Liver (tissue), 9 donors: ENCODE results near the gene AFDN. TPM values are rescaled to one million over a fixed set of nuclear protein-coding genes. Genes with fewer than 3 reads are reported as not detected.

ENCODE experiments used
- DNase-seq: peaks from one replicate; pipeline ENCODE4 v3.0.0-alpha.2; 2017; ENCODE audit warnings: low spot score
- H3K27ac ChIP-seq, 2 donors: one replicate each; pipeline ENCODE4 v1.7.0; 2013; ENCODE audit warnings: inconsistent platforms in 2 of 2, low read length in 2 of 2, control low read depth in 1 of 2, low read depth in 1 of 2, mild to moderate bottlenecking in 1 of 2
- H3K27me3 ChIP-seq, 4 donors: one replicate each; pipeline versions ENCODE4 v1.6.1 to v1.7.0; 2013; ENCODE audit warnings: low read length in 3 of 4, inconsistent platforms in 1 of 4, mild to moderate bottlenecking in 1 of 4, moderate library complexity in 1 of 4; ENCODE audit not compliant: control insufficient read depth in 4 of 4, insufficient read depth in 4 of 4
- H3K36me3 ChIP-seq, 4 donors: one replicate each; pipeline versions ENCODE4 v1.6.1 to v1.7.0; 2013; ENCODE audit warnings: low read length in 3 of 4, mild to moderate bottlenecking in 3 of 4, low read depth in 1 of 4, moderate library complexity in 1 of 4; ENCODE audit not compliant: control insufficient read depth in 4 of 4, insufficient read depth in 3 of 4
- H3K4me1 ChIP-seq, 4 donors: one replicate each; pipeline versions ENCODE4 v1.6.1 to v1.7.0; 2013; ENCODE audit warnings: low read length in 3 of 4, mild to moderate bottlenecking in 3 of 4, moderate library complexity in 1 of 4; ENCODE audit not compliant: control insufficient read depth in 4 of 4, insufficient read depth in 4 of 4
- H3K4me3 ChIP-seq, 3 donors: one replicate each; pipeline versions ENCODE4 v1.6.1 to v1.7.0; 2013; ENCODE audit warnings: low read length in 3 of 3, control low read depth in 1 of 3, low read depth in 1 of 3, mild to moderate bottlenecking in 1 of 3
- H3K9ac ChIP-seq, 2 donors: one replicate each; pipeline ENCODE4 v1.7.0; 2013; ENCODE audit warnings: low read length in 2 of 2, mild to moderate bottlenecking in 2 of 2, moderate library complexity in 2 of 2, control low read depth in 1 of 2, low read depth in 1 of 2
- H3K9me3 ChIP-seq, 4 donors: one replicate each; pipeline versions ENCODE4 v1.6.1 to v1.7.0; 2013; ENCODE audit warnings: low read length in 3 of 4; ENCODE audit not compliant: control insufficient read depth in 4 of 4
- ATF3 ChIP-seq: IDR thresholded peaks from 2 replicates; pipeline ENCODE4 v1.6.1; 2016; ENCODE audit warnings: antibody characterized with exemption
- CTCF ChIP-seq: fragments of 150-350 bp; IDR thresholded peaks from 2 replicates; pipeline ENCODE4 v1.5.1; 2017; ENCODE audit warnings: improper control_type of control experiment, low read depth, low read length; ENCODE audit not compliant: missing input control
- EGR1 ChIP-seq, 2 donors: IDR thresholded peaks; 2 replicates each; pipeline ENCODE4 v1.6.1; 2016 to 2018; ENCODE audit warnings: antibody characterized with exemption in 2 of 2, low read depth in 2 of 2
- FOXA1 ChIP-seq: IDR thresholded peaks from 2 replicates; pipeline ENCODE4 v1.6.1; 2016; ENCODE audit warnings: antibody characterized with exemption
- GABPA ChIP-seq, 2 donors: IDR thresholded peaks in 1 of 2; conservative IDR thresholded peaks in 1 of 2; 2 replicates each; pipeline ENCODE4 v1.6.1; 2016; ENCODE audit warnings: antibody characterized with exemption in 2 of 2, mild to moderate bottlenecking in 1 of 2, moderate library complexity in 1 of 2
- HNF4A ChIP-seq, 2 donors: conservative IDR thresholded peaks; 2 replicates each; pipeline ENCODE4 v1.6.1; 2016; ENCODE audit warnings: antibody characterized with exemption in 2 of 2, mild to moderate bottlenecking in 2 of 2
- HNF4G ChIP-seq: IDR thresholded peaks from 2 replicates; pipeline ENCODE4 v1.6.1; 2016; ENCODE audit warnings: antibody characterized with exemption
- JUND ChIP-seq, 2 donors: IDR thresholded peaks; 2 replicates each; pipeline ENCODE4 v1.6.1; 2016; ENCODE audit warnings: antibody characterized with exemption in 2 of 2
- MAX ChIP-seq: IDR thresholded peaks from 2 replicates; pipeline ENCODE4 v1.6.1; 2016; ENCODE audit warnings: antibody characterized with exemption
- NR2F2 ChIP-seq: IDR thresholded peaks from 2 replicates; pipeline ENCODE4 v1.6.1; 2016; ENCODE audit warnings: antibody characterized with exemption
- RAD21 ChIP-seq, 2 donors: IDR thresholded peaks; 2 replicates each; pipeline ENCODE4 v1.6.1; 2016; ENCODE audit warnings: antibody characterized with exemption in 2 of 2, mild to moderate bottlenecking in 2 of 2
- REST ChIP-seq: IDR thresholded peaks from 2 replicates; pipeline ENCODE4 v1.6.1; 2016; ENCODE audit warnings: antibody characterized with exemption, mild to moderate bottlenecking
- RXRA ChIP-seq, 2 donors: IDR thresholded peaks; 2 replicates each; pipeline ENCODE4 v1.6.1; 2017 to 2018; ENCODE audit warnings: antibody characterized with exemption in 2 of 2, mild to moderate bottlenecking in 1 of 2
- SP1 ChIP-seq: IDR thresholded peaks from 2 replicates; pipeline ENCODE4 v1.6.1; 2018; ENCODE audit warnings: antibody characterized with exemption, mild to moderate bottlenecking
- TAF1 ChIP-seq: conservative IDR thresholded peaks from 2 replicates; pipeline ENCODE4 v1.6.1; 2016; ENCODE audit warnings: antibody characterized with exemption, mild to moderate bottlenecking
- YY1 ChIP-seq: IDR thresholded peaks from 2 replicates; pipeline ENCODE4 v1.6.1; 2016; ENCODE audit warnings: antibody characterized with exemption, mild to moderate bottlenecking
- WGBS: extraction: QIAGEN DNeasy Blood & Tissue Kit; methylation state at CpG from one replicate; pipeline ENCODE4 v1.1.7; 2013; 5-methylcytosine and 5-hydroxymethylcytosine counted together
- polyA plus RNA-seq, 2 donors: library from polyadenylated mRNA; stranded (reverse) in 1 of 2; unstranded in 1 of 2; fragments of 200-250 nt in 1 of 2; fragments of >200 nt in 1 of 2; fragmentation: Nextera tagmentation in 1 of 2; extraction: Ambion mirVana in 1 of 2; gene quantifications; one replicate each; pipeline versions ENCODE4 v1.2.1 to v1.2.3, GENCODE V29; 2013 to 2015
- total RNA-seq, 2 donors: library from RNA; depleted of rRNA; stranded (reverse); fragments of >200 nt; gene quantifications; one replicate each; pipeline ENCODE4 v1.2.3, GENCODE V29; 2014
- donor health status: healthy.
- donor health status: healthy.
- donor health status: healthy.
- donor health status: healthy.
- donor health status: healthy.

AFDN gene
- total and polyA plus RNA-seq, 4 donors = 21.3 to 145 (median 29.3) TPM

GRCh38 chr6:167840526-167841179 is 13.9 kb downstream of the AFDN start:
- TF ChIP-seq HNF4A (conservative IDR thresholded peaks at IDR 0.05) (no peak), FOXA1 (no peak), SP1 (no peak), YY1 (no peak), RXRA (IDR thresholded peaks at IDR 0.05) (no peak), EGR1 (IDR thresholded peaks at IDR 0.05; ENCODE audit: low read depth in 2 of 2) (no peak), NR2F2 (no peak), ATF3 (no peak), HNF4G (no peak)
- Histone ChIP-seq H3K27me3 (no peaks in the 10 kb centered on the region), H3K4me1 (peaks cover 5 to 18% (median 11%) of the 10 kb centered on the region in 4 donors), H3K36me3 (no peaks in the 10 kb centered on the region), H3K9me3 (no peaks in the 10 kb centered on the region), H3K27ac (no peak overlapping the region), H3K4me3 (no peak overlapping the region), H3K9ac (no peak overlapping the region)
- DNase-seq = no peak
- WGBS = 76% methylated on average over 7 of the region's 7 CpGs

GRCh38 chr6:167841981-167842380 is 15.3 kb downstream of the AFDN start:
- TF ChIP-seq HNF4G = no peak
- no peak for TF ChIP-seq YY1
- no peak for TF ChIP-seq EGR1 (IDR thresholded peaks at IDR 0.05; ENCODE audit: low read depth in 2 of 2)
- no peak for TF ChIP-seq SP1
- no peak for TF ChIP-seq TAF1
- TF ChIP-seq FOXA1 = no peak
- no peak for TF ChIP-seq NR2F2
- no peak for TF ChIP-seq RAD21 (IDR thresholded peaks at IDR 0.05)
- TF ChIP-seq JUND (IDR thresholded peaks at IDR 0.05) = no peak
- TF ChIP-seq ATF3 = no peak
- TF ChIP-seq HNF4A (conservative IDR thresholded peaks at IDR 0.05) = no peak
- no peak for TF ChIP-seq MAX
- no peak for TF ChIP-seq GABPA (IDR thresholded peaks at IDR 0.05 in 1 of 2, conservative IDR thresholded peaks at IDR 0.05 in 1 of 2)
- no peak for DNase-seq
- no peak overlapping the region for H3K4me3 ChIP-seq
- peaks cover 5 to 18% (median 11%) of the 10 kb centered on the region in 4 donors for H3K4me1 ChIP-seq
- no peak overlapping the region for H3K27ac ChIP-seq
- H3K9me3 ChIP-seq = no peaks in the 10 kb centered on the region
- no peak overlapping the region for H3K9ac ChIP-seq
- no peaks in the 10 kb centered on the region for H3K36me3 ChIP-seq
- no peaks in the 10 kb centered on the region for H3K27me3 ChIP-seq

- TF ChIP-seq REST (no peak), HNF4A (conservative IDR thresholded peaks at IDR 0.05) (peak in 1 of 2 donors; percentile 43), RAD21 (IDR thresholded peaks at IDR 0.05) (peak in 1 of 2 donors; percentile 47), ATF3 (peak; percentile 13), TAF1 (no peak), CTCF (peak; percentile 17)
- H3K4me3 ChIP-seq = no peak overlapping the region
- H3K36me3 ChIP-seq = no peaks in the 10 kb centered on the region
- no peak overlapping the region for H3K27ac ChIP-seq
- no peaks in the 10 kb centered on the region for H3K27me3 ChIP-seq
- H3K9ac ChIP-seq = no peak overlapping the region
- WGBS = 40% methylated on average over 1 of the region's 1 CpG
- peaks cover 5 to 23% (median 11%) of the 10 kb centered on the region in 4 donors for H3K4me1 ChIP-seq
- no peak for DNase-seq
- H3K9me3 ChIP-seq = no peaks in the 10 kb centered on the region
Measured at GRCh38 chr6:167842457-167842856, 15.7 kb downstream of the AFDN start.
